HG02759 (cell line): ENCODE results near the gene PAWR.
"Not testable (repeated sequence)": the region's sequence is repeated elsewhere in the genome, so short reads cannot be mapped to it uniquely, and the experiment has no call there.

Experiments used
- ATAC-seq: cut with Tn5 transposase; IDR thresholded peaks from one replicate; pipeline ENCODE4 v1.9.1; 2021; ENCODE audit warnings: mild to moderate bottlenecking, moderate library complexity; ENCODE audit not compliant: unreplicated experiment

The PAWR gene

DNA sequence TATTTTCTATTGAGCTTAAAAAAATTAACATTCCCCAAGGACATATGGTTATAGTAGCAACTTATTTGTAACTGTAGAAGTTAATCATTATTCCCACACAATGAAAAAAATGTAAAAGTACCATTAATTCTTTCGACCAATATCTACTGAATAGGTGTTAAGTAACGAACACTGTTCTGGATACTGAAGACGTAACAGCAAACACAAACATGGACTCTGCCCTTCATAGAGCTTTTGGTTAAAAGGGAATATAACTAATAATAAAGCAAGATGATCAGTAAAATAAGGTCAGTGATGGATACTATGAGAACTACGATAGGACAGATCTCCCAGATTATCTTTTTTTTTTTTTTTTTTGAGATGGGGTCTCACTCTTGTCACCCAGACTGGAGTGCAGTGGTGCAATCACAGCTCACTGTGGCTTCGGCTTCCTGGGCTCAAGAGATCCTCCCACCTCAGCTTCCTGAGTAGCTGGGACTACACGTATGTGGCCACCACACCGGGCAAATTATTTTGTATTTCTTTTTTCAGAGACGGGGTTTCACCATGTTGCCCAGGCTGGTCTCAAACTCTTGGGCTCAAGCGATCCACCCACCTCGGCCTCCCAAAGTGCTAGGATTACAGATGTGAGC, 93.9 kb downstream of the PAWR start:
- no peak for ATAC-seq

DNA sequence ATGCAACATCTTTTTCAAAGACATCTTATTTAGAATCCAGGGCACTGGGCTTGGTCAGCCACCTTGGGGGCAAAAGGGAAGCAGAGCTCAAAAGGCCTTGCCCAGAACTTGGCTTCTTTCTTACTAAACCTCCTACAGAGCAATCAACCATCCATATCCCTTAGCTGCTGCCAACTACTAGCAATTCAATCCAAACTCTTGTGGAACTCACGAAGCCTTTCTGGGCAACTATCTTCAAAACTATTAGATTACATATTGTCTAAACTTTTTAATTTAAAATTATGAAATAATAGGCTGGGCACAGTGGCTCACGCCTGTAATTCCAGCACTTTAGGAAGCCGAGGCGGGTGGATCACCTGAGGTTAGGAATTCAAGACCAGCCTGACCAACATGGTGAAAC, 95.5 kb downstream of the PAWR start:
- ATAC-seq = no peak

DNA sequence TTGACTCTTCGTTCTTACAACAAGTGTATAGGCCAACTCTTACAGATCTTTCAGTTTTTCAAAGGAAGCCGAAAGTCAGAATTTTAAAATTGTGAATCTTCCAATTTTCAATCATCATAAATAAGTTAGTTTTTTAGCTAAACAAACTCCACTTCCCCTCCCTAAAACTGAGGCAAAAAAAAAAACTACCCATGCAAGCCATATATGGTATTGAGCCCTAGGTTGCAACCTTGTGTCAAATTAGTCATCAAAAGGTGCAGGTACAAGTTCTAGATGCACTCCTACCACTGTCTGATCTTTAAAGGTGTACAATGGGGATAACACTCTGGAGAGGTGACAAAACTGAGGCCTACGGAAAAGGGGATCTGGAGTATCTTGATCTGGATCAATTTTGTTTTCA, 97.9 kb downstream of the PAWR start:
- ATAC-seq = no peak

DNA sequence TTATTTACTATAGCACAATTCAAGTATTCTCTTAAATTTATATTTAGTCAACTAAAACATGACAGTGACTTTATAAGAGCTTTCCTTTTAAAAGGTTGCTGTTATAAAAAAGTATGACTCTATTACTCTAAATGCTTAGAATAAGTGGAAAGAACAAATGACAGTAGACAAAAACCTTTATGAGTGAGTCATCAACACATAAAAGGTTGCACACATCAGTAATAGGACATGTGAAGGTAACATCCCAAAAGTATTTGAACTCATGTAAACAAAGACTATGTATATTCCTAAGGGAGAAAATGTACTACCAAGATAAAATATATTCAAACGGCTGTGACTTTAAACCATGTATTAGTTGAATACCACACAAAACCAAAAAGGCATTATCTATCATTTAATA, 98.8 kb downstream of the PAWR start:
- ATAC-seq = no peak

DNA sequence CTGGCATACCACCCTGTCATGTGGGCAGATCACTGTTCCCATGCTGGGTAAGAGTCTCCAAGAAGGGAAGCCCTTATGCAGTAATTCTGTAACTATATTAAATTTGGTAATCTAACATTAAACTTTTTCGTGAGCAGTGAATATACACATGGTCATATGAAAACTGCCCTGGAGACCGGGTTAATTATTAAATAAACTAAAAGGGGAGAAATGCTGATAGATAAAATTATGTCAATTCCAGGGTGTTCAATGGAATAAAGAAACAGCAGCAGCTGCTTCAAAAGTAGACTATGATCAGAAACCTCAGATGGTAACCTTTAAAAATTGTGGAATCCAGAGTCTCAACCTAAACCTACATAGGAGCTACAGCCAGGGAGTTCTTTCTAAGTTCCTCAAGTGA, 100.0 kb downstream of the PAWR start:
- ATAC-seq = no peak

DNA sequence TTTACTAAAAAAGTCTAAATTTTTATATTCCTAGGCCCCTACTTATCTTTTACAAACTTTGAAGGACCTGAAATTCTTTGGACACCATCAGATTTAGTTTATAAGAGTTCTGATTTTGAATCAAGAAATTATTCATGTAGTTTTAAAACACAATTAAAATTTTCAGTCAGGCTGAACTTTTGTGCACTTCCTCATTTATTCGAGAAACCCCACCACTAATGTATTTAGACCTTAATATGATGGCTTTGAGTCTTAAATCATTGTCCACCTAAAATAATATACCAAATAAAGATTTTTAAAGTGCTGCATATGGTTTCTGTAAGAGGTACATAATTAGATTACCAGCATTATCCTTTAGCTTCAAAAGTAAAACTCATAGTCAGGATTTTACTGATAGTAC, 103.4 kb downstream of the PAWR start:
- ATAC-seq = no peak

DNA sequence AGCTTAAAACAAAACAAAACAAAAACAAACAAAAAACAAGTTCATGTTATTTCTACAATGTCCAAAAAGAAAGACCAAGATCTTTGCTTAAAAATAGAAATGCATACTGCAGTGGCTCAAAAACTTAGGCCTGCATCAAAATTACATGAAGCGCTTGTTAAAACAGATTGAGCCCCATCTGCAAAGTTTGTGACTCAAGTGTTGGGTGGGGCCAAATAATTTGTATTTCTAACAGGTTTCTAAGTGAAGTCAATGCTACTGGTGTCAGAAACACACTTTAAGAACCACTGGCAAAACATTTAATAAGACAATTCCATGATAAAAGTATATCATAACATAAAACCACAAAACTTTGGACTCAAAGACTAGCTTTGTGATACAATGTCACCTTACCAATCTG, 105.6 kb downstream of the PAWR start:
- ATAC-seq = no peak

DNA sequence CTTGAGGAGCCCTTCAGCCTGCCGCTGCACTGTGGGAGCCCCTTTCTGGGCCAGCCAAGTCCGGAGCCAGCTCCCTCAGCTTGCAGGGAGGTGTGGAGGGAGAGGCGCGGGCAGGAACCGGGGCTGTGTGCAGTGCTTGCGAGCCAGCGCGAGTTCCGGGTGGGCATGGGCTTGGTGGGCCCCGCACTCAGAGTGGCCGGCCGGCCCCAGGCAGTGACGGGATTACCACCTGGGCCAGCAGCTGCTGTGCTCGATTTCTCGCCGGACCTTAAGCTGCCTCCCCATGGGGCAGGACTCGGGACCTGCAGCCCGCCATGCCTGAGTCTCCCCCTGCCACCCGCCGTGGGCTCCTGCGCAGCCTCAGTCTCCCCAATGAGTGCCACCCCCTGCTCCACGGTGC, 116.9 kb downstream of the PAWR start:
- no peak for ATAC-seq

DNA sequence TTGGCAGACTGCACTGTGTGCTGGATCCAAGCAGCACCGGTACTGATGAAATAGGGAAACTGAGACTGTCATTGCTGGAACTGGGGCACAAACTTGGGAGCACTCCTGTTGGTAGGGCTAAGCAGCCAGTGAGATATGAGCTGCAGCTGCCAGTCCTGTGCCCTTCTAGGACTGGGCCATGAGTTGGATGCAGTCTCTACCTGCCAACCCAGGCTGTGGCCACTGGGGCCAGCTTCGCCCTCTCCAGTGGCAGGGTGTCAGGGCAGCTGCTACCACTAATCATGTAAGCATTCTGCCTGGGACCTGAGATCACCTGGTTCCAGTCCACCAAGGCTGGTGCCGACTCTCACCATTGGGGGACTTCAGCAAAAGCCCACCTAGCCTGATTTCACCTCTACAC, 121.1 kb downstream of the PAWR start:
- no peak for ATAC-seq

DNA sequence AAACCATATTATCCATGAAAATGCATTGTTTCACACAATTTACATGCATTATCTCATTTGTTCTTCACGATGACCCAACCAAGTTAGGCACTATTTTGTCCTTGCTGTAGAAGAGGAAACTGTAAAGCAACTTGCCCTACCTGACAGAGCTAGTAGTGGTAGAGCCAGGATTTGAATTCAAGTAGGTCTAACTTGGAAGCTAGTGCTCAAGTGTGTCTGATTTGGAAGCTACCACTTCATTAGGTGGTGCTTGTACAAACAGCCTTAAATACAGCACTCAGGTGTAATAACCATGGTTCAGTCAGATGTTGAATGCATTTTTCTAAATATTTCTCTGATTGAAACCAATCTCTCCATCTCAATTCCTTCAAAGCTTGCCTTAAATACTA, 123.6 kb downstream of the PAWR start:
- ATAC-seq = no peak

DNA sequence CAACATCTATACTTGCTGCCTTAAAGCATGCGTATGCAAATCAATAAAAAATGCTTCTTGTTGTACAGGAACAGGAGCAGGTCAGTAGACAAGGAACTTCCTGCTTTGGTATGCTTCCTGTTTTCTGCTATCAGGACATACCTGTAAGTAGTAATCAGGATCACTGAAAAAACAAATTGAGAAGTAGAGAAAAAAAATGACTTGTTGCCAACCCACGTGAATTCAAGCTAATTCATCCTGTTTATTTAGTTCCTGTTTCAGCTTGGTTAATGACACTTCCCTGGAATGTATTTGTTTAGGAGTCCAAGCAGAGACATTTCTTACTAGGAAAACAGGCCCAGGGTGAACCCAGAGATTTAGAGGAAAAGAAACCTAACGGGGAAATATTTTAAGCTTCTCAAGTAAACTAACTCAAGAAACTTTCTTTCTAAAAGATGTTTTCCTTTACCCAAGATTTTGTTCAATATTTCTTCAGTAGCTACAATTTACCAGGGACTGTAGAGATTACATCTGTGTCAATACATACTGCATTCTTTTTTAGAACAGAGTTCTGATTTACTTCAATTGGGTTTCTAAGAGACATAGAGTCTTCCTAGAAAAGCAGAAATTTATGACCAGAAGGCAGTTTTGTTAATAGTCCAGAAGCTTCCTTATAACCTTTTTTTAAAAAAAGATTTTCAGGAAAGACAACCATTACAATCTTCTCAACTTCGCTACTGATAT, 124.2 kb downstream of the PAWR start:
- ATAC-seq = no peak

DNA sequence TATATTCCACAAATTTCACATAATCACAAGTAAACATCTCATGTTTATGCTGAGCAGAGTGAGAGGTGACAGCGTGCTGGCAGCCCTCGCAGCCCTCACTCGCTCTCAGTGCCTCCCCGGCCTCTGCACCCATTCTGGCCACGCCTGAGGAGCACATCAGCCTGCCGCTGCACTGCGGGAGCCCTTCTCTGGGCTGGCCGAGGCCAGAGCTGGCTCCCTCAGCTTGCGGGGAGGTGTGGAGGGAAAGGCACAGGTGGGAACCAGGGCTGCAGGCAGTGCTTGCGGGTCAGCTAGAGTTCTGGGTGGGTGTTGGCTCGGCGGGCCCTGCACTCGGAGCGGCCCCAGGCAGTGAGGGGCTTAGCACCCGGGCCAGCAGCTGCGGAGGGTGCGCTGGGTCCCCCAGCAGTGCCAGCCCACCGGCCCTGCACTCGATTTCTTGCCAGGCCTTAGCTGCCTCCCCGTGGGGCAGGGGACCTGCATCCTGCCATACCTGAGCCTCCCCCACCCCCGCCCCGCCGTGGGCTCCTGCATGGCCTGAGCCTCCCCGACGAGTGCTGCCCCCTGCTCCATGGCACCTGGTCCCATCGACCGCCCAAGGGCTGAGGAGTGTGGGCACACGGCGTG, 125.9 kb downstream of the PAWR start:
- not testable (repeated sequence) for ATAC-seq

DNA sequence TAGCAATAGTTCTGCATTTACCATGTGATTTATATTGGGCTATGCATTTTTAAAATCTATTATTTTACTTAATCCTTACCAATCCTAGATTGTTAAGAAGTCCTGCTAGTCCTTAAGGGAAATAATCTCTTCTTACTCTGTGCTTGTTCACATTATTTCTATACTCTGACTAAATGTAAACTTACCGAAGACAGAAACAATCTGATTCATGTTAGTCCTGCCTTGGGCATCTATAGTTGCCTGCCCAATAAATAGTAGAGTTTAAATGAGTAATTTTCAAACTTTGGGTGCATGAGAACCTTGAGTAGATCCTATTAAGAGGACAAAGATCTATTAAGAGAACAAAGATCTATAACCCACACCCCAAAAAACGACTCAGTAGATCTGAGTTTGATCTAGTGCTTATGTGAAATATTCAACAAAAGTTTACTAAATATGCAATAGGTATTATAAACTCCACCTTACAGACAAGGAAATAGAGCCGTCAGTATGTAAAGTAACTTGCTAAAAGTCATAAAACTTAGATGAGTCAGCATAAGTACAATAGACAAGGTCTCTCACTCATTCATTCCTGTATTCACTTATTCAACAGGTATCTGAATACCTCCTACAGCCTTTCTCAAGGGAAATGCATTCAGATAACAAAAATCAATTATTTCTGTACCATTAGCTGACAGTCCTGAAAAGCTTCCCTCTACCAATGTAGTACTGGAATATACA, 127.6 kb downstream of the PAWR start:
- ATAC-seq = no peak

DNA sequence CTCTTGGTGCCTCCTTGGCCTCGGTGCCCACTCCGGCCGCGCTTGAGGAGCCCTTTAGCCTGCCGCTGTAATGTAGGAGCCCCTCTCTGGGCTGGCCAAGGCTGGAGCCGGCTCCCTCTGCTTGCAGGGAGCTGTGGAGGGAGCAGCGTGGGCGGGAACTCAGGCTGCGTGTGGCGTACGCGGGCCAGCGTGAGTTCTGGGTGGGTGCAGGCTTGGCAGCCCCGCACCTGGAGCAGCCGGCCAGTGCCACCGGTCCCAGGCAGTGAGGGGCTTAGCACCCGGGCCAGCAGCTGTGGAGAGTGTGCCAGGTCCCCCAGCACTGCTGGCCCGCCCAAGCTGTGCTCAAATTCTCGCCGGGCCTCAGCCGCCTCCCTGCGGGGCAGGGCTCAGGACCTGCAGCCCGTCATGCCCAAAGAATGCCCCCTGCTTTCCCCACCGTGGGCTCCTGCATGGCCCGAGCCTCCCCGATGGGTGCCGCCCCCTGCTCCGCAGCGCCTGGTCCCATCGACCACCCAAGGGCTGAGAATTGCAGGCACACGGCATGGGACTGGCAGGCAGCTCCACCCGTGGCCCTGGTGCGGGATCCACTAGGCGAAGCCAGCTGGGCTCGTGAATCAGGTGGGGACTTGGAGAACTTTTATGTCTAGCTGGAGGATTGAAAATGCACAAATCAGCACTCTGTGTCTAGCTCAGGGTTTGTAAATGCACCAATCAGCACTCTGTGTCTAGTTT, 129.2 kb downstream of the PAWR start:
- ATAC-seq = no peak

DNA sequence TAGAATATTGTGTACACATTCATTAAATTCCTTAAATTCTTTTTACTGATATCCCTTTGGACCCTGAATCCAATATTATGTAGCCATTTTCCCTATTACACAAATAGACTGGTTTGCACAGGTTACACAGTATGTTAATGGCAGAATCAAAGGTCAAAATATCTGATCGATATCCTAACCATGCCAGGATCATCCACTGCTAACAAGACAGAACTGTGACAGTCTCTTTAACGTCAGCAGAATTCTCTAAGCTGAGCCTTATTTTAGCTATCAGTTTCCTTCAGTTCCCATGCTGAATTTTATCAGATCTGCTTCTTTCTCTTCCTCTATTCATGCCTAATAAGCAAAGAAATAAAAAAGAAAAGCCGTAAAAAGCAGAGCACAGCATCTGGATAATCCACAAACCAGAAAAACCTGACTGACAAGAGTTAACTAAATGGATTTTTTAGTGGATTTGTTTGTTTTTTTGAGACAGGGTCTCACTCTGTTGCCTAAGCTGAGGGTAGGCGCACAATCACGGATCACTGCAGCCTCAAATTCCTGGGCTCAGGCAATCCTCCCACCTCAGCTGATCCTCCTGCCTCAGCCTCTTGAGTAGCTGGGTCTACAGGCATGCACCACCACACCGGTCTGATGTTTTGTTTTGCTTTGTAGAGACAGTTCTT, 130.4 kb downstream of the PAWR start:
- ATAC-seq = no peak

DNA sequence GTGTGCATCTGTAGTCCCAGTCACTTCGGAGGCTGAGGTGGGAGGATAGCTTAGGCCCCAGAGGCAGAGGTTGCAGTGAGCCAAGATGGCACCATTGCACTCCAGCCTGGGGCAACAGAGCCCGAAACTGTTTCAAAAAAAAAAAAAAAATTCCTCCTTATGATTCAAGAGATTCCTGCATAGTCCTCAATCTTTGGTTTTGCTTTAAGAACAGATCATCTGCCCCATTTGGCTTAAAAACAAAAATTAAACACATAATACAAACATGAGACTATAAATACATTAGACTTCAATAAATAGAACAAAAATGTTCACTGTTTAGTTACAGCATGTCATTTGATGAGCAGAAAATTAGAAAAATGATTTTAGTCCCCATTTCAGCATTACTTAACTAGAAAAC, 131.2 kb downstream of the PAWR start:
- ATAC-seq = no peak

DNA sequence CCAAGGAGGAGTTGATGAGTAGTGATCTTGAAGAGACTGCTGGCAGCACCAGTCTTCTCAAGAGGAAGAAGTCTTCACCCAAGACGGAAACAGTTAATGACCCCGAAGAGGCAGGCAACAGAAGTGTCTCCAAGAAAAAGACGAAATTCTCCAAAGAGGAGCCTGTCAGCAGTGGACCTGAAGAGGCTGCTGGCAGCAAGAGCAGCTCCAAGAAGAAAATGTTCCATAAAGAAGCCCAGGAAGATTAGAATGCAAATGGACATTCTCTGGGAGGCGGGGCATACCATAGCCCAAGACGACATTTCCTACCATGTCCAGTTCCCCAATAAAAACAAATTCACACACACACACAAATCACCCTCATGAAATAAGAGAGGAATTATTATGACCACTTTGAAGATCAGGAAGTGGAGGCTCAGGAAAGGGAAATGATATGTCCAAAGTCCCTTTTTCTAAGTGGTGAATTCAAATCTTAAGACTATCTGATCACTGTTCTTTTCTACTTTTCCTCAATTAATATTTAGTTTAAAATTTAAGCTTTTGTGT, 131.8 kb downstream of the PAWR start:
- no peak for ATAC-seq

DNA sequence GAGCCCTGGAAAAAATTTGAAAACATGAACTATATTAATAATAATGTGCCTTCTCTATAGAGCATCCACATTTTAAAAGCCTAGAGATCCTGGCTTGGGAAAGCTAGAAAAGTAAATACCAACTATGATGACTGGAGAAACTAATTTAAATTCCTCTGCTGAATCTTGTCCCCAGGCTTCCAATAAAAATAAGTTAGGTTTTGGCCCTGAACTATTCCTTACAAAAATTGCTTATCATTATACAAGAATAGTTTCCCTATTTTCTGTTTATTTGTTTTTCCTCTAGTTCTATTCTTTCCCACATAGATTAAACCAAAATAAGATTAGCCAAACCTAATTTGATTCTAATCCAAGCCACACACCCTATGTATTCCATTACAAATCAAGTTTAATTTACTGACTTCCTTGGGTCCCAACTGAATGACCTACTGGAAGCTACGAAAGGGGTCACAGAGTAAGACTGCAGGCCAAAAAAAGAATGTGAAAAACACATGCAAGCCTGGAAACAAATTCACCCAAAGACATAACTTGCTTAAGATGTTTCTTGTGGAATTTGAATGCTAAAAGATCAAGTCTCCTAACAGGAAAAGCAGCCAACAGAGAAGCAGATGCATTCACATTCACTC, 133.0 kb downstream of the PAWR start:
- no peak for ATAC-seq

DNA sequence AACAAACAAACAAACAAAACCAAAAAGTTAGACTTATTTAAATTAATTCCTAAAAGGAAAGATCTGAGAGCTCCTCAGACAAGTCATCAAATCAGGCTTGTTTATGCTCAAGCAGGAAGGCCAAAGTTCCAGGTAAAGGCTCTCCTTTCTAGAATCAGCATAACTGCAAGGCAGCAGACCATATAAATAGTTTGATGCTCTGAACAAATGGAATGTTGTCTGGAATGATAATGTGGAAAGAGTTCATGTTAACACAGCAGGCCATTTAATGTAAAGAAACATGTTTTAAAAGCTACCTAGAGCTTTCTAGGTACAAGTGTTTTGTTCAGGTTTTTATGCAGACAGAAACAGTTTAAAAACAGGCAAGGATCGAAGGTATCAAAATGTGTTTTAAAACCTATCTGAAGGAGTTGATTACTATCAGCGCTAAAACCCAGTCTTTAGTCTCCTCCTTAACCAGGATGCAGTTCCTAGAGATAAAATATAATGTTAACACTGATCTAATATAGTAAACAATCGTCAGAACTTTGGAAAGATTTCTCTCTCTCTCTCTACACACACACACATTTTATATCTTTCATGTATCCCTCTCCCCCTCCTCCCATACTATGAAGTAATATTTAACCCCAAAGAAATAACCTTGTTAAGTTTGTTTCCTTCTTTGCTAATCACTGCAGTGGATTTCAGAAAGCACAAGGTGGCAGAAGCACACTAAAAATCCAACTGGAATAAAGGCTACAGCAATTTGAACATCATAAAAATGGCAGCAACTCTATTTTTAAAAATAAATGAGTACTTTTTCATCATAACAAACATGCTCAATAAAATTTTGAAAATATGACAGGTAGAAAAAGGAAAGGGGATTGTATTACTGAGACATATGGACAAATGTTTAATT, 135.5 kb downstream of the PAWR start:
- peak; percentile 65 for ATAC-seq
